NCI-H748 (cell line): ENCODE results near the gene VWA2.

Experiments used
- DNase-seq: peaks from one replicate; lab custom pipeline; 2025; ENCODE audit not compliant: unreplicated experiment; lab: John Stamatoyannopoulos, UW

VWA2 gene

GRCh38 chr10:114245121-114245791, 6.2 kb downstream of the VWA2 start:
- DNase-seq, result no peak

DNA sequence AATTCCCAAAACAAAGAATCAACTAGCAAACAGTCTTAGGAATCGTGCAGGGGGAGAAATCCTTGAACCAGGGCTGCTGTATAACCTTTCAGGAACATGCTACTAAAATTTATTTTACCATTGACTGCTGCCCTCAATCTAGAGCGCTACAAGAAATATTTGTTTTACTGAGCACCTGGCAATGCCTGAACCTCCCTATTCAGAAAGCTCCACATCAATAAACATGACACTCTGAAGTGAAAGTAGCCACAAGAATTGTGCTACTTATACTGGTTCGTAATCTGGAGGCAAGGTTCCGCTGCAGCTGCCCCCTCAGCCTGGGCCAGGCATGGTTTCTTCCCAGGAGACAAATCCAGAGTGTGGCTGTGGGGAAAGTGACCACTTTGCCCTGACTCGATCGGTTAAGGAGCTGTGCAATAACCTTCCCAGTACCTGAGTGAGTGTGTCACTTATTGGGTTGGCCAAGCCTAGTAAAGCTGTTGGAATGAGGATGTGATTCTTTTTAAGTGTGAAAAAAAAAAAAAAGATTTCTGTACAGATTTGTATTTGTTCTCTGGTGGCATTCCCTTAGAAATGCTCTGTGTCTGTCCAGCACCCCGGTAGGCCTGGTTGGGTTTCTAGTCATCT, 7.7 kb downstream of the VWA2 start:
- no peak for DNase-seq

GRCh38 chr10:114250236-114250635, 11.2 kb downstream of the VWA2 start:
- DNase-seq, result no peak

DNA sequence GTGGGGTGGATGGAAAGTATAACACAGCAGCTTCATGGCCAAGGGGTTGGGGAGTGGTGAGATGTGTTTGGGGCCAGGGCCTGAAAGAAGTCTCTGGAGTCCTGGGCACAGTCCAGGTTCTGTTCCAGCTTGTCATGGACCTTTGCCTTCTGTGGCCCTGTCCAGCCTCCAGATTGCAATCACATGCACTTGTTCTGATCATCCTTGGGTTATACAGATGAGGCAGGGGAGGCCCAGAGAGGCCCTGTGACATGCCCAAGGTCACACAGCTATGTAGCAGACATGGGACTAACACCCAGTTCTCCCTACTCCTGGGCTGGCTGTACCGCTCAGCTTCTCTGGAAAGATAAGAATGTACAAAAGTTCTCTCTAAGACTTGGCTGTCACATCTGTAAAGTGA, 11.7 kb downstream of the VWA2 start:
- no peak for DNase-seq

- no peak for DNase-seq
Measured at GRCh38 chr10:114252092-114252491, 13.0 kb downstream of the VWA2 start.

GRCh38 chr10:114252883-114253282, 13.8 kb downstream of the VWA2 start:
- no peak for DNase-seq

- DNase-seq, result no peak
Measured at GRCh38 chr10:114255227-114255626, 16.2 kb downstream of the VWA2 start.

DNA sequence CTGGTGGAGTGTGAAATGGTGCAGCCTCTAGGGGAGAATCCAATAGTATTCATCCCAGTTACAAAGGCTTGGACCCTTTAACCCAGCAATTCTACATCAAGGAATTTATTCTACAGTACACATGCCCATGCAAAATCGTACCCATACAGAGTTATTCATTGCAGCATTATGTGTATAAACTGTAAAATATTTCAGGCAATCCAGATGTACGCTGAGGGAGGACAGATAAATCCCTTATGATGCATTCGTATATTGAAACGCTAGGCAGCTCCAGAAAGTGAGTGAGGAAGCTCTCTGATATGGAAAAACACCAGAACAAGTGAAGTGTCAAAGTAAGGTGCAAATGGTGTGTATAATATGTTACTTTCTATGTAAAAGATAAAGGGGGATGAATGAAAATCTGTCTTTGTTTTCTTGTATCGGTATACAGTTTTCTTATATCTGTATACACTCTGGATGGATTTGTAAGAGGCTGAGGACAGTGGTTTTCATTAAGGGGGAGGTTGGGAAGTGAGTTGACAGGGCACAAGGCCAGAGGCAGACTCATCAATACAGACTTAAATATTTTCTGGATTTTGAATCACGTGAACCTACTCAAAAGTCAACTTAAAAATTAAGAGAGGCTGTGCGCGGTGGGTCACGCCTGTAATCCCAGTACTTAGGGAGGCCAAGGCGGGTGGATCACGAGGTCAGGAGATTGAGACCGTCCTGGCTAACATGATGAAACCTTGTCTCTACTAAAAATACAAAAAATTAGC, 17.1 kb downstream of the VWA2 start:
- no peak for DNase-seq

GRCh38 chr10:114256822-114257221, 17.8 kb downstream of the VWA2 start:
- DNase-seq, result no peak

DNA sequence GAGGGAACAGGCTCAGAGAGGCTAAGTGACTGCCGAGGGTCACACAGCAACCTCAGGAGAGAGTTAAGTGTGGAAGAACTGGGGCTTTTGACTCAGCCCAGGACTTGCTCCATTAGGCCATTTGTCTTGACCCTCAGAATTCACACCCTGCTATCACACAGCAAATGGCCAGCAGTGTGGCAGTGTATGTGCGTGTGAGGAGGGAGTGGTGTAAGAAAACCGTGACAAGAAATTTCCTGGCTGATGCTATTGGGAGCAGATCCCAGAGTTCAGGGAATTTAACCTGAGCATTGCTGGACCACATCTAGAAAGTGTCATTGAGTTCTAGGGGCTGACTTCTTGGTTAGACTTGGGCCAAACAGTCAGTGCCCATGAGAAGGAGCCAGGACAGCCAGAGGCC, 18.4 kb downstream of the VWA2 start:
- no peak for DNase-seq

- DNase-seq, result no peak
Measured at GRCh38 chr10:114258274-114258840, 19.3 kb downstream of the VWA2 start.

DNA sequence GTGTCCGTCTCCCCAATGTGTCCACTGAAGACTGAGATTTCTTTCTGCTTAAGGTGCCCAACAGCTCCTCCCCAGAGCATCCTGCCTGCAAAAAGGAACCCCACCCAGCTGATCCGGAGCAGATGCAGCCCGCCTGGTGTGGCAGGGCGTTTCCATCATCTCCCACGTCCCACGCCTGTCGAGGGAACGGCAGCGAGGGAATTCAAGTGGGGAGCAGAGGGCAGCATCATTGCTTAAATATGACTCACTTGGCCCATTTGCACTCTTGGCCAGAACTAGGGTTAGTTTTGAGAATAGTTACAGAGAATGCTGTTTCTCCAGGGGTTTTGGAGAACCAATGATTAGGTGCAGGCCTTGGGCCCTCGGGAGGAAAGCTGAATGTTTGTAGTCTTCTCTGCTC, 20.8 kb downstream of the VWA2 start:
- no peak for DNase-seq

- no peak for DNase-seq
Measured at GRCh38 chr10:114260366-114260765, 21.3 kb downstream of the VWA2 start.

DNA sequence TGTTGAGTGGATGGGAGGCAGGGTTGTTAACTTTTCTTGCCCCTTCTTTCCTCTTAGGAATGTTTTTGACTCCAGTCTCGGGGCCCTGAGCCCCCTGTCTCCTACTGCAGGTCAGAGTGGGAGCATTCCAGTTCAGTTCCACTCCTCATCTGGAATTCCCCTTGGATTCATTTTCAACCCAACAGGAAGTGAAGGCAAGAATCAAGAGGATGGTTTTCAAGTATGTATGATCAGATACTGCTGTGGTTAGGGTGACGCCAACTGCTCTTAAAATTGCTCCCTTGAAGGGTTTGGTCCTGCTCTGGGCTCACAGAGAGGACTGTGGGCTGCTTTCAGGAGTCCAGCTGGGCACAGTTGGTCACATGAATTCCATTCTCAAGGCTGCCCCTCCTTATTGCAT, 22.0 kb downstream of the VWA2 start:
- DNase-seq, result no peak

GRCh38 chr10:114262496-114262895, 23.4 kb downstream of the VWA2 start:
- DNase-seq, result no peak

- no peak for DNase-seq
Measured at GRCh38 chr10:114265392-114266053, 26.5 kb downstream of the VWA2 start.

- no peak for DNase-seq
Measured at GRCh38 chr10:114266521-114266920, 27.5 kb downstream of the VWA2 start.

- no peak for DNase-seq
Measured at GRCh38 chr10:114271075-114271778, 32.2 kb downstream of the VWA2 start.

- no peak for DNase-seq
Measured at GRCh38 chr10:114271779-114272167, 32.7 kb downstream of the VWA2 start.

- no peak for DNase-seq
Measured at GRCh38 chr10:114272696-114273095, 33.6 kb downstream of the VWA2 start.

DNA sequence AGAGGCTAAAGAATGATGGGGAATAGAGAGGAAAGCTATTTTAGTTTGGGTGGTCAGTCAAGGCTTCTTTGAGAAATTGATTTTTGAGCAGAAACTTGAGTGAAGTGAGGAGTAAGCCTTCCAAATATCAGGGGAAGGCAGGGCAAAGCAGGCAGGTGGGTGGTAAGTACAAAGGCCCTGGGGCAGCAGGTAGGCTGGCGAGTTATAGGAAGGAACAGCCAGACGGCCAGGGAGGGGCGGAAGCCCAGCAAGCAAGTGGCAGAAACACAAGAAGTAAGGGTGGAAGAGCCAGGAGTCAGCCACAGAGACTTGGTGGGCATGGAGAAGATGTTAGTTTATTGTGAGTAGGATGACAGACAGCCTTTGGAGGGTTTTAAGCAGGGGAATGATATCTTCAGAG, 34.9 kb downstream of the VWA2 start:
- no peak for DNase-seq
